ENCODE measurements around the gene EGR1. TPM values are rescaled to one million over a fixed set of nuclear protein-coding genes. Genes with fewer than 3 reads are reported as not detected.

Gene EGR1
- polyA plus RNA-seq, 1 donor (not counting 4 experiments of a cell fraction or from before 2014, with no cell fraction given), result 5.6 TPM

- Histone ChIP-seq H3K27ac (ENCODE audit: control insufficient read depth, insufficient read depth, low read length) (peak overlapping the region; percentile 79), H3K4me3 (ENCODE audit: control insufficient read depth in 2 of 3, extremely low read depth in 1 of 3, insufficient read depth in 2 of 3, low read depth in 1 of 3, low read length in 3 of 3) (peak overlapping the region; percentile 75 to 92 (median 75)), H3K4me1 (ENCODE audit: control insufficient read depth, extremely low read depth, insufficient read depth, low read length) (peaks cover 19% of the 10 kb centered on the region), H3K4me2 (ENCODE audit: control insufficient read depth, extremely low read depth, insufficient read depth, low read depth, low read length) (peak overlapping the region; percentile 100), H3K36me3 (ENCODE audit: control insufficient read depth in 2 of 2, extremely low read depth in 1 of 2, insufficient read depth in 2 of 2, low read length in 2 of 2) (peaks cover 11 to 20% of the 10 kb centered on the region in 2 experiments), H3K9ac (ENCODE audit: control insufficient read depth, extremely low read depth, insufficient read depth, low read length) (peak overlapping the region; percentile 91), H3K9me1 (ENCODE audit: control insufficient read depth, extremely low read depth, insufficient read depth, low read length) (no peaks in the 10 kb centered on the region), H3K27me3 (ENCODE audit: control insufficient read depth, extremely low read depth, insufficient read depth, low read length) (no peaks in the 10 kb centered on the region), H3K9me3 (ENCODE audit: control insufficient read depth, low read depth, low read length) (no peaks in the 10 kb centered on the region), H4K20me1 (ENCODE audit: control insufficient read depth, extremely low read depth, insufficient read depth, low read length) (peaks cover 16% of the 10 kb centered on the region), H3K79me2 (ENCODE audit: control insufficient read depth, insufficient read depth, low read length) (peaks cover 12% of the 10 kb centered on the region), H2AFZ (ENCODE audit: control insufficient read depth, low read length) (peak overlapping the region; percentile 89)
- FAIRE-seq (peak; percentile 73), DNase-seq (ENCODE audit: low read depth, low spot score) (peak; percentile 79)
- dilution Hi-C loops (cut with MboI; ENCODE audit: extremely low pct_ligation_motif_present, low sequenced_read_pairs), result no loop called here
- TF ChIP-seq CTCF (optimal IDR thresholded peaks at IDR 0.05 in 1 of 3, IDR thresholded peaks at IDR 0.05 in 1 of 3, conservative IDR thresholded peaks at IDR 0.05 in 1 of 3; ENCODE audit: extremely low read depth in 1 of 3, insufficient read depth in 2 of 3, low read length in 3 of 3) (no peak), EZH2 (IDR thresholded peaks at IDR 0.05; ENCODE audit: low read length) (no peak)
These were observed 655 bp upstream of the EGR1 start for GRCh38 chr5:138464388-138465260.

- no peak overlapping the region for H3K27ac ChIP-seq (ENCODE audit: control insufficient read depth, insufficient read depth, low read length)
- TF ChIP-seq CTCF (optimal IDR thresholded peaks at IDR 0.05 in 1 of 3, IDR thresholded peaks at IDR 0.05 in 1 of 3, conservative IDR thresholded peaks at IDR 0.05 in 1 of 3; ENCODE audit: extremely low read depth in 1 of 3, insufficient read depth in 2 of 3, low read length in 3 of 3), result no peak
- TF ChIP-seq EZH2 (IDR thresholded peaks at IDR 0.05; ENCODE audit: low read length), result no peak
- H3K9ac ChIP-seq (ENCODE audit: control insufficient read depth, extremely low read depth, insufficient read depth, low read length), result peak overlapping the region; percentile 91
- H3K4me1 ChIP-seq (ENCODE audit: control insufficient read depth, extremely low read depth, insufficient read depth, low read length), result peaks cover 28% of the 10 kb centered on the region
- FAIRE-seq (no peak), DNase-seq (ENCODE audit: low read depth, low spot score) (no peak)
- H3K9me1 ChIP-seq (ENCODE audit: control insufficient read depth, extremely low read depth, insufficient read depth, low read length), result no peaks in the 10 kb centered on the region
- H3K36me3 ChIP-seq (ENCODE audit: control insufficient read depth in 2 of 2, extremely low read depth in 1 of 2, insufficient read depth in 2 of 2, low read length in 2 of 2), result peaks cover 11 to 20% of the 10 kb centered on the region in 2 experiments
- H3K4me3 ChIP-seq (ENCODE audit: control insufficient read depth in 2 of 3, extremely low read depth in 1 of 3, insufficient read depth in 2 of 3, low read depth in 1 of 3, low read length in 3 of 3), result peak overlapping the region; percentile 75 to 92 (median 75)
- dilution Hi-C loops (cut with MboI; ENCODE audit: extremely low pct_ligation_motif_present, low sequenced_read_pairs), result no loop called here
- H2AFZ ChIP-seq (ENCODE audit: control insufficient read depth, low read length), result no peak overlapping the region
- H3K27me3 ChIP-seq (ENCODE audit: control insufficient read depth, extremely low read depth, insufficient read depth, low read length), result no peaks in the 10 kb centered on the region
- H3K4me2 ChIP-seq (ENCODE audit: control insufficient read depth, extremely low read depth, insufficient read depth, low read depth, low read length), result peak overlapping the region; percentile 83
- no peaks in the 10 kb centered on the region for H3K9me3 ChIP-seq (ENCODE audit: control insufficient read depth, low read depth, low read length)
- H3K79me2 ChIP-seq (ENCODE audit: control insufficient read depth, insufficient read depth, low read length), result peaks cover 12% of the 10 kb centered on the region
- peaks cover 16% of the 10 kb centered on the region for H4K20me1 ChIP-seq (ENCODE audit: control insufficient read depth, extremely low read depth, insufficient read depth, low read length)
These were observed 1.0 kb downstream of the EGR1 start for GRCh38 chr5:138466125-138466899.
